HG03108 (cell line): ENCODE data around the gene SPON2.

Experiments used
- ATAC-seq: cut with Tn5 transposase; IDR thresholded peaks from one replicate; pipeline ENCODE4 v1.9.1; 2021; ENCODE audit warnings: moderate library complexity; ENCODE audit not compliant: unreplicated experiment

SPON2 gene

DNA sequence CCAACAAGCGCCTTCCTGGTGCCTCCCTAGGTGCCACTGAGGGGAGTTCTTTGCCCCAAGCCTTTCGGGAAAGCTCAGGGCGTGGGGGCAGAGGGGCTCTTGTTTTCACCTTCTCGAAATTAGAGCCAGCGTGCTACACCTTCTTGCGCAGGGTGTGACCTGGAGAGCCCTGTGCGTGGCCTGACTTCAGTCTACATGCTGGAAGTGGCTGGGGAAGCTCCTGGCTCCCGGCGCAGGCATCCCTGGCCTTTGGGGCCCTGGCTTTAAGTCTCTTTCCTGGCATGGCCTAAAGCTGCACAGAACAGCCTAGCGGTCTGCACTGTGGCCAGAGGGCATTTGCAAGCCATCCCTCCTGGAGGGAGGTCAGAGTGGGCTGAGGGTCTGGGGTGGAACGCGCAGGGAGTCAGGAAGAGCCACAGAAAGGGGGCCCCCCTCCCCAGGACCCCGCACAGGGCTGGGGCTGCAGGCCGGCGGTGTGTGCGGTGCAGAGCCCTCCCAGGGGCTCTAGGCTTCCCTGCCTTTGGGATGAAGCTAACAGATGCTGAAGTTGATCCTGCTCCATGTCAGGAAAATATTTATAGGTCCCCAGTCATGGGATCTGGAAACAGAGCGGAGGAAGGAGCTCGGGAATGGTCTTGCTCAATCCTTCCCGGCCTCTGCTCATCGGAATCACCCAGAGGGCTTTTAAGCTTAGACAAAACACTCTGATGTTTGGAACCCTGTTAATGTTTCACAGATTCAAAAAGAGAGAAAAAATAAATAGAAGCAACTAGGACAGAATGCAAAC, 781 bp upstream of the SPON2 start:
- no peak for ATAC-seq

DNA sequence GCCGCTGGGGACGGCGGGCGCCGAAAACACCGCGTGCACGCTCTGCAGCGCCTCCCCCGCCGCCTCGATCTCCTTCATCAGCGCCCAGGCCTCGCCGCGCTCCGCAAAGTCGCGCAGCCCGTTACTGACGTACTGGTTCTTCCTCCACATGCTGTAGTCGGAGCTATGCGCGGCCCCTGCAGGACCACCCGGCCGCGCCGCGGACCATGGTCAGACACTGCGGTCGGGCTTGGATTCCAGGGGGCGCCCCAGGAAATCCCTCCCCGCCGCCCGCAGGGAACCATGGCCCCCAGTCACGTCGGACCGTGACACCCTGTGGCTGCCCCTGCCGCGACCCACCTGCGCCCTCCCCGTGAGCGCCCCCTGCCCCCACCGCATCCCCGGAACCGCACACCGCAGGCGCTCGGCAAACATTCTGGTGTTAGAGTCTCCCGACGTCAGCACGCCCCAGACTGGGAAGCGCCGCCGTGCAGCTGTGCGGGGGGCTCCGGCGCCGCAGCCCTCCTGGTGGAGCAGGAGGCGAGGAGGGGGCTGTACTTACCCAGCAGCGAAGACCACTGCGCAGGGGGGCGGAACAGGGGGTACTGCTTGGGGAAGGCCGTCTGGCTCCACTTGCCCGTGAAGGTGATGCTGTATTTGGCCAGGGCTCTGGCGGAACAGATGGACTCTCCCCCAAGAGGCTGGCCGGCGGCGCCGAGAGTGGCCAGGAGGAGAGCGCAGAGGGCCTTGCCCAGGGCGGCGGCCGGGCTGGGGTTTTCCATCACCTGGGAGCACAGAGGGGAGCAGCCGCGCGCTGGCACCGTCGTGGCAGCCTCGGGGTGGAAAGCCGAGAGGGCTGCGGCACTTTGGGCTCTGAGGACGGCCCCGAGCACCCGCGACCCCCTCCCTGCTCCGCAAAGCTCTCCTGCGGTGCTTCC, 814 bp downstream of the SPON2 start:
- no peak for ATAC-seq

DNA sequence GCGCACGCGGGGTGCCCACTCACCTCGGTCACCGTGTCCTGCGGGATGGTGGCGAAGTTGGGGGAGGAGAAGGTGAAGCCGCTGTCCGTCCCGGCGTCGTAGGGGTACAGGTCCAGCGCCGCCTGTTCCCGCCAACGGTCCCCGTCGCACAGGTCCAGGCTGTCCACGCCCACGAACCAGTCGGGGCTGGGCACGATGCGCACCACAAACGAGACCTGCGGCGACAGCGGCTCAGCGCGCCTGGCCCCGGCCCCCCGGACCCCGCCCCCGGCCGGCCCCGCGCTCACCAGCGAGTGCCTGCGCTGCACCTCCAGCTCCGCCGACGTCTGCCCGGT, 1.4 kb downstream of the SPON2 start:
- no peak for ATAC-seq

DNA sequence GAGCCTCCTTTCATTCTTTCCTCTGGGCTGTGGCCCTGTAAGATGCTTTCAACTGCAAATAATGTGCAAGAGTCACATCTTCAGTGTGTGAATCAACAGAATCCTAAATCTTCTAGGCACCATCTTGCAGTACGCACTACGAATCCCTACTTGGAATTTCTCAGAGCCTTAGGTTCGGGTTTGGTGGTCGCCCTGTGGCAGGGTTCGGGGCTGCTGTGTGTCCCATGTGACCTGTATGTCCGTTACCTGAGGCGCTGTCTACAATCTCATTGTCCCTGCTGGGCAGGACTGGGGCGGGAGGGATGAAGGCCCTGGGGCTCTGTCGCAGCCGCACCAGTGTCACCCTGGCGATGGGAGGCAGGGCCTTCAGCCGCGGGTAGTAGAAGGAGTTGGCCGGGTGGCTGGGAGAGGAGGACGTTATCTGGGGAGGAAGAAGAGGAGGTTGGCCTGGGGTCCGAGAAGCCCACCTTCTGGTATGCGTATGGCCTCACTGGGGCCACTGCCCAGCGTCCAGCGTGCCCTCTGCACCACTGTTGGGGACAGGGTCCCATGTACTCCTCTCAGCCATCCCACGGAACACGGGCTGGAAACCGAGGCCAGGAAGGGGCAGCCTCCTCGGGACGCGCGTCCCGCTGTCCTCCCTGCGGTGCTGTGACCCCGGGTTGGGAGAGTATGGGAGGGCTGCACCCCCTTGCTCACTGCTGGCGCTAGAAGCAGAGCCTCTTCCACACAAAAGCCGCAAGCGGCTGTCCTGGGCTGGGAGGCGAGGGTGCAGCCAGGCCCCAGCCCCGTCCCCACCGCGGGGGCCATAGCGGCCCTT, 2.0 kb downstream of the SPON2 start:
- ATAC-seq: no peak

DNA sequence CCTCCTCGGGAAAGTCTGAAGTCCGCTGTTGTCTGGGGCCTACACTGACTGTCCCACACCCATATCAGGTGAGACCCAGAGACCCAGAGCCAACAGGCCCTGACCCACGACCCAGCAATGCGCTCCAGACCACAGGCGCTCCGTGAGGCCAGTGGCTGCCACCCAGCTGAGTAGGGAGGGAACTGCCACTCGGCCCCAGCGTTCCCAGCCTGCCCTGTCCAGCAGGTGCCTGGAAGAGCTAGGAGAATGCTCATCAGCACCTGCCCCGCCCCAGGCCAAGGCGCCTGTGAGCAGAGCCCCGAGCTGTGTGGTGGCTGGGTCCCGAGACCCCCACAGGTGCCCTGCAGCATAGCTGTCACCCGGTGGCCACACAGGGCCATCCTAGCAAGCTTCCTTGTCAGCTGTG, 2.7 kb downstream of the SPON2 start:
- ATAC-seq: no peak

DNA sequence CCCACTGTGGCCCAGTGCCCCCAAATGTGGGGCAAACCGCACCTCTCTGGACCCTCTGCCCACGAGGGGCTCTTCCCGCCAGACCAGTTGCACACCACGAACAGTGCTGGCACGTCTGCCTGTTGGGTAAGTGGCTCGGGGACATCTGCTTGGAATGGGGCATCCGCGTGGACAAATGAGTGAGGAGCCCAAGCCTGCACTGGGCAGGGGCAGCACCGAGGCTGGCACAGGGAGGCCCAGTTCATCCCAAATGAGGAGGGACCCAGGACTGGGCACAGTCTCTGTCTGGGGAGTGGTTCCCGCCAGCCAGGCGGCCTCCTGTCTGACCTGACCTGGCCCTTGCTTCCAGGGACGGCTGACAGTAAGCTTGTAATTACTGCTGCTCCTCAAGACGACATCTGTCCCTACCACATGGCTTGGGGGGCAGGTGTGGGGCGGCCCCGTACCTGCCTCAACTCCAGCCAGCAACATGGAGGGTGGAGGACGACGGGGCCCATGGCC, 3.2 kb downstream of the SPON2 start:
- ATAC-seq: no peak

DNA sequence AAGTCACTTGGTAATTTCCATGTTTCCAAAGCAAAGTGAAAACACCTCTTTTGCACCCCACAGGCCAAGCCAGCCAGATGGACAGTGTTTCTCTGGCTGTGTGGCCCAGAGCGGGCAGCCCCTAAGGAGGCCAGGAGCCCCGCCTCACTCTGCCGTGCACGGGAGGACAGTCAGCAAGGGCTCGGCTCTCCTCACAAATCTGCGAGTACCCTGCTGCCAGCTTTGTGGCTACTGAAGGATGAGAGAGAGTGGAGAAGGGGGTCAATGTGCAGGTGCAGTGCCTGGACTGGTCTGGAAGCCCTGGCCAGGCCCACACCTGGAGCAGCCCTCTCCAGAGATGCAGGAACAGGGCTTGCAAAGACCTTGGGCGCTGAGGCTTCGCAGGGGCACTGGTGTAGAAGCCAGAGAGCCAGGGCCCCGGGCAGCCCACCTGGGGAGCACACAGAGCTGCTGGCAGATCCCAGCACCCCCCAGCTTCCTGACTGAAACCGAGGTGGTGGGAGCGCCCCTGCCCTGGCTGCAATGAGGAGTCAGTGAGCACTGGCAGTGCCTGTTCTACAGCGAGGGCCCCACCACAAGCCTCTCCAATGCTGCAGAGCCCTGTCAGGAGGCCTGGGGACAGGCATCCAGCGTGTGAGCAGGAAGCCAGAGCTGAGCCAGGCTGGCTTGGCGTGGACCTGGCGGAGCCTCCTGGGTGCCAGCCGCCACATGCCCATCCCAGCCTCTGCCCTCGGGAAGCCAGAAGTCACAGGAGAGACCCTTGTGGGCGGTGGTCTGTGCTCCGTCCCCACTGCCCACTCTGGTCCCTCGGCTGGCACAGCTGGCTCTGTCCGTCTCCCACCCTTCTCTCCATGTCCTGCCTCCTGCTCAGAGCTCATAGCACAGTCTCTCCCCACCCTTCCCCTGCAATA, 3.9 kb downstream of the SPON2 start:
- no peak for ATAC-seq

DNA sequence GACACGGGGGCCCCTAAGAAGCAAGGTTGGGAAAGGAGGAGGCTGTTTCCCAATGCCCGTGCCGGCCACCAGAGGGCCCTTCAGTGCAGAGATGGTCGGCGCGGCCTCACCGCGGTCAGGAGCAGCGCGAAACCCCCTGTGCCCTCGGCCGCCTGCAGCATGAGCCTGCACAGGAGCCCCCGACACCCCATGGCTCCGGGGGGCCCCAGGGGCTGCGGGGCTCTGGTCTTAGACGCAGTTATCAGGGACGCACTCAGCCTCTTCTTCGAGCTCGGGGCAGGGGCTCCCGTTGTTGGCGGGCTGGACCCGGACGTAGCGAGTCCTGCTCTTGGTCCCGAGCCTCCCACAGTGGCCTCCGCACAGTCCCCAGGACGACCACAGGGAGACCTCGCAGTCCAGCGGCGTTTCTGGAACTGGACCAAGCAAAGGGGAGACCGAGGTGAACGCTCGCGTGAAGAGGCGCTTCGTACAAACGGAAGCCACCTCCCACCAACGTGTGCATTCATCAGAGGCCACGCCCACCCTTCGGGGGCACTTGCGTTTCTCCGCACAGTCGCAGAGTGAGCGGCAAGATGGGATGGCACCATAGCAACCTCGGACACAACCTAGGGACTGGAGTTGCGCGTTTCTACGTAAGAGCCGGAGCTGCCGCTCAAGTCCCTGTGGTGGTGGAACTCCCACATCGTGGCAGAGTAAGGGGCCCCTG, 5.0 kb downstream of the SPON2 start:
- ATAC-seq: peak; percentile 80

DNA sequence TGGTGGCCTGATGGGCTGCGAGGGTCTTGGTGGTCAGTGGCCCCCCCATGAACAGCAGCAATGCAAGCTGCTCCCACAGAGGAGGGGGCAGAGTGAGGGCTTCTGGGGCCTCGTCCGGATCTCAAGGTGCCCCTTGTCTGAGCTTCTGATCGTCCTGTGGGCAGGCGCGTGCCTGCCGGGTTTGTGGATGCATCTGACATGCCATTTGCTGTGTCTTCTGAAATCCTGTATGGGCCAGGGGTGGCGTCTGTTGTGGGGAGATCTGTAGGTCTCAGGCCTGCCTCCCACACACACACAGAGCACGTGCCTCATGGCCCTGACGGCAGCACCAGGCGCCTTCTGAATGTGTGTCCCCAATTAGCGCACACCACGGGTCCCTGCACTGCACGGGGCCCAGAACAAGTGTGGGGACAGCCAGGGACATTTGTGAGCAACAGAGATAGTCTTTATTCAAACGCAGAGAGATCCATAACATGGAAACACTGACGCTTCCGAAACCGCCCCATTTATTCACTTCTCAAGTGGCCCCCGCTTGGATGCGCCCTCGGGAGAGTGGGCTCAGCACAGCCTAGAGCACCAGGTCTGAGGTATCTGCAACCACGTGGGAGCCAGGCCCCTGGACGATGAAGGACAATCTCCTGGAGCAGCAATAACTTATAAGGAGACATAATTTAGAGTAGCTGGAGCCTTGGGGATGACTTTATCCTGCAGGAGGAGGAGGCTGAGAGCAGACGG, 5.7 kb downstream of the SPON2 start:
- ATAC-seq: no peak

DNA sequence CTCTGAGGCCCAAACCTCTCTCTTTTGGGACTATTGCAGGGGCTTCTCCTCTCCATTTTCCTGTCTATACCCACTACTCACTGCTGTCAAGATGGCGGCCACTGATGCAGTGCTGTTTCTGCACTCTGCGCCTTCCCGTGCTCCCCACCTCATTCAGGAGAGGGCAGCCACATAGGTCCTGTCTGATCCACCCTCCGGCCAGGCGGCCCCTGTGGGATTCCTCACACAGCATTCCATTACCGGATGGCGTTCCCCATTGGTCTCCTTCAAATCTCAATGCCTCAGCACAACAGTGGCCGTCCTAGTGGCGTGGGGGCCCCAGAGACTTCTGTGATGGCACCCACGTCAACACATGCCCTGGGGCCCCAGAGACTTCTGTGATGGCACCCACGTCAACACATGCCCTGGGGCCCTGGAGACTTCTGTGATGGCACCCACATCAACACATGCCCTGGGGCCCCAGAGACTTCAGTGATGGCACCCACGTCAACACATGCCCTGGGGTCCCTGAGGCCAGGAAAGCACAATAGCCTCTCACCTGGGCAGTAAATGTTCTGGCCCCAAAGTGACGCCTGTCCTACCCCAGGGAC, 7.3 kb downstream of the SPON2 start:
- no peak for ATAC-seq

DNA sequence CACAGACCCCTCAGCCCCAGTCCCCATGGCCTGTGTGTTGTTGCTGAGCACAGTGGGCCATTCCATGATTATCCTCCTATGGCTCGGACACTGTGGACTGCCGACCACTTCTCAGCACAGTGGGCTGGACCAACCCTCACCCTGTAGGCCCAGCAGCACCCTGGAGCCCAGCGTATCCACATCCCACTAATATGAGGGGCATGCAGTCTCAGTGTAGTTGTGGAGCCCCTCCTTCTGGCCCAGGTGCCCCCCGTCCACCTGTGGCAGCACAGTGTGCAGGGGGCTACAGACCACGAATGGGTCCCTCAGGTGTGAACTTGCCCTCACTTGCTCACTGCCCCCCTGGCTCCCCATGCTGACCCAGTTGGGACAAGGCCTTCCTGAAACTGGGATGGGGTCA, 7.9 kb downstream of the SPON2 start:
- no peak for ATAC-seq

DNA sequence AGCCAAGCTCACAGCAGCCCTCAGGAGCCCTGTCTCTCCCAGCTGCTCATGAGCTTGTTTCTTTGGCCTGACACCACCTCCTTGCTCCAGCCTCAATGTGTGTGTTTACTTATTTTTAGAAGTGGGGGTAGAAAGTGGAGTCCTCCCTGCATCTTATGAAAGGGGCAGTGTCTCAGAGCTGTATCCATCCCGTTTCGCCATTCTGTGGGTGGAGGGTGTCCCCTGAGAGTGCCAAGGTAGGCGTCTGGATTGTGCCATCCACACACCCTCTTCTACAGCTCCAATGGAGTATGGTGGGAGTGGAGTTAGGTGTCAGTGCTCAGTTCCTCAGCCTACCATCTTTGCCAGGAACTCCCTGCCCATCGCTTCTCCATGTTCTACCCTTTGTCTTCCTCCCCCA, 8.3 kb downstream of the SPON2 start:
- no peak for ATAC-seq

DNA sequence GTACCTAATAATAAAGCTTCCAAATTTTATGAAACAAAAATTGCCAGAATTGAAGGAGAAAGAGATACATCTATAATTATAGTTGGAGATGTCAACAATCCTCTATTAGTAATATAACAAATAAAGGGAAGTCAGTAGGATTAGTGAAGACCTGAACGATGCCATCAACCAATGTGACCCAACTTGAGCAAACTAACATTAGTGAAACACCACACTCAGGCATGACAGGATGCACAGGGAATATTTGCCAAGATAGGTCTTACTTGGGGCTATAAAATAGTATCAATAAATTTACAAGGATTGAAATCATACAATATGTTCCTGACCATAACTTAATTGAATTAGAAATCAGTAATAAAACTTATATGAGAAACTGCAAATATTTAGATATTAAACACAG, 12.0 kb downstream of the SPON2 start:
- no peak for ATAC-seq

DNA sequence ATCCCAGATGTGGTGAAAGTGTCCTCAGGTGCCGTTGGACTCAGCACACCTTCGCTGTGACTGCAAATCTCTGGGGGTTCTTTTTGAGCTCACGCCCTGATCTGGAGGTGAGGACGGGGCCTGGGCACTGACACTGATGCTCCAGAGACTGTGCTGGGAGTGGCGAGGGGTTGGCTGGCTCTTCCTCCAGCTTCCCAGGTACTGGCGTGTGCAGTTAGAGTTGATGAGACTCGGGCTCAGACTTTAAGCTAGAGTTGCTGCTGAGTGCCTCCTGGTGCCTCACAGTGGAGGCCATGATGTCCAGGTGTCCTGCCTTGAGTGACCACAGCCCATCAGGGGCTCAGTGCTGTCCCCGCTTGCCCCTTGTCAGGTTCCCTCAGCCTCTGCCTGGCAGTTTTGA, 16.3 kb downstream of the SPON2 start:
- ATAC-seq: no peak

DNA sequence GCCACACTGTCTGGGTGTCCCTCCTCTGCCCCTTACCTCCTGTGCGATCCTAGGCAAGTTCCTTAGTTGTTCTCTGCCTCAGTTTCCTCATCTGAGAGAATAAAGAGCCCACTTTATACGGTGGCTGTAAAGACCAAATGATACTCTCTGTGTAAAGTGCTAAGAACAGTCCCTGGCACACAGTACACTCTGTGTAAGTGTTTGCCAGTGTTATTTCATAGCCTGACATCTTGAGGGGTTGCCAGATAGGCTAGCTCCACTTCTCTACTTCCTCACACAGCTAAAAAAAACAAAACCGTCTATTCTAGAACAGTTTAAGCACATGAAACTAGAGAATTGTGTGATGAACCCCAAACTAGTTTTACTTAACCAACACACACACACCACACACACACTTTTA, 17.1 kb downstream of the SPON2 start:
- ATAC-seq: no peak

DNA sequence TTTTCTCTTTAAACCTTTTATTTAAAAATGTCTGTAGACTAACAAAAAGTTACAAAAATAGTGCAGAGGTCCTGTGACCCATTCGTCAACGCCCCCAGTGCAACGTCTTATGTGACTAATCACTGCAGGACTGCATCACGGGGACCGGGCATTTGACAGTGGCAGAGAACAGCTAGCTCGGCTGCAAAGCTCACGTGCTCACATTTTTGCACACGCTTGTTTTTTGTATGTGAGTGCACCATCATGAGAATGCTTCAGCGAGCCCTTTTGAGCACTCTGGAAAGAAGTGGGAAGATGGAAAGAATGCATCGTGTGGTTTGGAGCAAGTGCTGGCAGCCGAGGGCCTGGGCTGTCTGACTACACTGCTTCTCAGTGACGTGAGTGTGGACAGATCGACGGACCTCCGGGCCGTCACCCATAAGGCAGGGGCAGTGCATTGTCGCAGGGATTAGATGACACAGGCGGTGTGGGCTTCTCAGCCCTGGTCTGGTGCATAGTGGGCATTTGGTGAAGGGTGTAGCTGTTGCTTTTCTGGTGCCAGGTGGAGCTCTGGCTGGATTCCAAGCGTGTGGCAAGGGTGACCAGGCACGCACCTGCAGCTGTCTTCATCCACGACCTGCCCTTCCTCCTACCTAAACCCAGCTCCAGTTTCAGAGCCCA, 17.7 kb downstream of the SPON2 start:
- no peak for ATAC-seq

DNA sequence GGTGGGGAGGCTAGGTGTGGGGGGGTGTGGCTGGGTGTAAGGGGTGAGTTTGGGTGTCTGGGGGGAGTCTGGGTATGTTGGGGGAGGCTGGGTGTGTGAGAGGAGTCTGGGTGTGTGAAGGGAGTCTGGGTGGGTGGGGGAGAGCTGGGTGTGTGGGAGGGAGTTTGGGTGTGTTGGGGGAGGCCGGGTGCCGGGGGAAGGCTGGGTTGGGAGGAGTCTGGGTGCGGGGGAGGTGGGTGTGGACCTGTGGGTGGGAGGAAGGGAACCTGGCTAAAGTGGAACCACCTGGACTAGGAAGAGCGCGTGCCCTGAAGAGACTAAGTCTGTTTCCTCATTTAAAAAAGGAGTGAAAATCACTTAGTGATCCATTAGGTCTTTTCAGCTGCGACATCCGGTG, 18.3 kb downstream of the SPON2 start:
- no peak for ATAC-seq

DNA sequence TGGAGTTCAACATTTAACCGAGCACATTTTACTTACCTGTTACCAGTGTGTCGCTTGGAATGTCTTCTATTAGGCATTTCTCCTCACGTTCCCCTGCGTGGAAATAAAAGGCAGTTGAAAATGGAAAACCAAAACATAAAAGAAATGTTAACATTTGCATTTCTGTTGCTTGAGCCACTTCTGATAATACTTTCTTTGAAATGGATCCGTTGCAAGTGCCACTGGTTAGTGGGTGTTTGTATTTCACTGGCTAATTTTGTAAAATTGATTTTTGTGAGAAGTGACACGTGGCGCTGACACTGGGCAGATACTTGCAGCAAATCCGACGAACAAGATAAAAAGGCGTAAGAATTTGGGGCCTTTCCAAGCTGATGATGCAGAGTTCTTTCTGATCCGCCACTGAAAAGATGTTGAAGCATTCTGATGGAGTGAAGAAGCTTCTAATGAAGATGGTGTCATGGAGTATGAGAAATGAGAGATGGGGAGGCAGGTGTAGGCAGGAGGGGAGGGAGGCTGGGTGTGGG, 18.8 kb downstream of the SPON2 start:
- no peak for ATAC-seq
